ENCODE measurements around the gene GALNT13.

DNA sequence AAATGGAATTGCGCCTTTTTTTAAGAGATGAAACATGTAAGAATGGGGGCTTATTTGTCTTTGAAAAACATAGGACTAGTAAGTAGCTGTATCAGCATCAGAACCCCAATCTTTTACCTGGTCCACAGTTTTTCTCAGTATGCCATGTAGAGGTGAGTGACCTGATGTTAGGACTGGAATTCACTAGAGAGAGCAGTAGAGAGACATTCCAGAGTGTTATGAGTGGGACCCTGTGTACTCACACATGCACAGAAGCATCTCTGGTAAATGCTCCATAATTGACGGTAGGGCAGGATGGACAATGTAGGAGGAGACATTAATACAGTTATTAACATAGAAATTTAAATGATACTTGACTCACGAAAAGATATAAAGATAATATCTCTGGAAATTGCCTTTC is 1.4 kb upstream of the GALNT13 start:
- TF ChIP-seq POLR2A (IDR thresholded peaks at IDR 0.05; ENCODE audit: low read length) (no peak), MYC (IDR thresholded peaks at IDR 0.05; ENCODE audit: borderline replicate concordance, low read length) (no peak), PHF8 (IDR thresholded peaks at IDR 0.05; ENCODE audit: borderline replicate concordance, low read depth) (no peak), SREBF2 (IDR thresholded peaks at IDR 0.05) (no peak), JUNB (IDR thresholded peaks at IDR 0.05) (no peak), ZNF302 (CRISPR knock-in tag; IDR thresholded peaks at IDR 0.05) (no peak), CHD4 (IDR thresholded peaks at IDR 0.05; ENCODE audit: borderline replicate concordance) (no peak), SMC3 (IDR thresholded peaks at IDR 0.05) (peak; percentile 70), RFX5 (IDR thresholded peaks at IDR 0.05) (no peak)
- TF ChIP-seq, protein P1, sequence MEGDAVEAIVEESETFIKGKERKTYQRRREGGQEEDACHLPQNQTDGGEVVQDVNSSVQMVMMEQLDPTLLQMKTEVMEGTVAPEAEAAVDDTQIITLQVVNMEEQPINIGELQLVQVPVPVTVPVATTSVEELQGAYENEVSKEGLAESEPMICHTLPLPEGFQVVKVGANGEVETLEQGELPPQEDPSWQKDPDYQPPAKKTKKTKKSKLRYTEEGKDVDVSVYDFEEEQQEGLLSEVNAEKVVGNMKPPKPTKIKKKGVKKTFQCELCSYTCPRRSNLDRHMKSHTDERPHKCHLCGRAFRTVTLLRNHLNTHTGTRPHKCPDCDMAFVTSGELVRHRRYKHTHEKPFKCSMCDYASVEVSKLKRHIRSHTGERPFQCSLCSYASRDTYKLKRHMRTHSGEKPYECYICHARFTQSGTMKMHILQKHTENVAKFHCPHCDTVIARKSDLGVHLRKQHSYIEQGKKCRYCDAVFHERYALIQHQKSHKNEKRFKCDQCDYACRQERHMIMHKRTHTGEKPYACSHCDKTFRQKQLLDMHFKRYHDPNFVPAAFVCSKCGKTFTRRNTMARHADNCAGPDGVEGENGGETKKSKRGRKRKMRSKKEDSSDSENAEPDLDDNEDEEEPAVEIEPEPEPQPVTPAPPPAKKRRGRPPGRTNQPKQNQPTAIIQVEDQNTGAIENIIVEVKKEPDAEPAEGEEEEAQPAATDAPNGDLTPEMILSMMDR (IDR thresholded peaks at IDR 0.05) = peak; percentile 62
- TF ChIP-seq, protein P2, sequence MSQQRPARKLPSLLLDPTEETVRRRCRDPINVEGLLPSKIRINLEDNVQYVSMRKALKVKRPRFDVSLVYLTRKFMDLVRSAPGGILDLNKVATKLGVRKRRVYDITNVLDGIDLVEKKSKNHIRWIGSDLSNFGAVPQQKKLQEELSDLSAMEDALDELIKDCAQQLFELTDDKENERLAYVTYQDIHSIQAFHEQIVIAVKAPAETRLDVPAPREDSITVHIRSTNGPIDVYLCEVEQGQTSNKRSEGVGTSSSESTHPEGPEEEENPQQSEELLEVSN (IDR thresholded peaks at IDR 0.05; ENCODE audit: borderline replicate concordance, low read depth) = no peak
- TF ChIP-seq, protein P3, sequence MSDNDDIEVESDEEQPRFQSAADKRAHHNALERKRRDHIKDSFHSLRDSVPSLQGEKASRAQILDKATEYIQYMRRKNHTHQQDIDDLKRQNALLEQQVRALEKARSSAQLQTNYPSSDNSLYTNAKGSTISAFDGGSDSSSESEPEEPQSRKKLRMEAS (IDR thresholded peaks at IDR 0.05) = peak; percentile 45
